ENCODE results near the gene LPCAT1. TPM values are rescaled to one million over a fixed set of nuclear protein-coding genes. Genes with fewer than 3 reads are reported as not detected.

The LPCAT1 gene
- total RNA-seq, 1 donor: 41.3 TPM

GRCh38 chr5:1485579-1486118, 38.1 kb downstream of the LPCAT1 start:
- TF ChIP-seq, protein P1, sequence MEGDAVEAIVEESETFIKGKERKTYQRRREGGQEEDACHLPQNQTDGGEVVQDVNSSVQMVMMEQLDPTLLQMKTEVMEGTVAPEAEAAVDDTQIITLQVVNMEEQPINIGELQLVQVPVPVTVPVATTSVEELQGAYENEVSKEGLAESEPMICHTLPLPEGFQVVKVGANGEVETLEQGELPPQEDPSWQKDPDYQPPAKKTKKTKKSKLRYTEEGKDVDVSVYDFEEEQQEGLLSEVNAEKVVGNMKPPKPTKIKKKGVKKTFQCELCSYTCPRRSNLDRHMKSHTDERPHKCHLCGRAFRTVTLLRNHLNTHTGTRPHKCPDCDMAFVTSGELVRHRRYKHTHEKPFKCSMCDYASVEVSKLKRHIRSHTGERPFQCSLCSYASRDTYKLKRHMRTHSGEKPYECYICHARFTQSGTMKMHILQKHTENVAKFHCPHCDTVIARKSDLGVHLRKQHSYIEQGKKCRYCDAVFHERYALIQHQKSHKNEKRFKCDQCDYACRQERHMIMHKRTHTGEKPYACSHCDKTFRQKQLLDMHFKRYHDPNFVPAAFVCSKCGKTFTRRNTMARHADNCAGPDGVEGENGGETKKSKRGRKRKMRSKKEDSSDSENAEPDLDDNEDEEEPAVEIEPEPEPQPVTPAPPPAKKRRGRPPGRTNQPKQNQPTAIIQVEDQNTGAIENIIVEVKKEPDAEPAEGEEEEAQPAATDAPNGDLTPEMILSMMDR (IDR thresholded peaks at IDR 0.05; ENCODE audit: insufficient read depth, low read length): no peak
- DNase-seq (ENCODE audit: low read depth): no peak

GRCh38 chr5:1484730-1485578, 38.8 kb downstream of the LPCAT1 start:
- no peak overlapping the region for H3K4me3 ChIP-seq (ENCODE audit: low read depth, low read length)
- TF ChIP-seq, protein P1 (IDR thresholded peaks at IDR 0.05; ENCODE audit: insufficient read depth, low read length): no peak
- DNase-seq (ENCODE audit: low read depth): no peak

More at GRCh38 chr5:1485579-1486118, 38.1 kb downstream of the LPCAT1 start:
- no peak overlapping the region for H3K4me3 ChIP-seq (ENCODE audit: low read depth, low read length)

- H3K4me3 ChIP-seq (ENCODE audit: low read depth, low read length): no peak overlapping the region
- DNase-seq (ENCODE audit: low read depth): no peak
- TF ChIP-seq, protein P1 (IDR thresholded peaks at IDR 0.05; ENCODE audit: insufficient read depth, low read length): no peak
Observed at GRCh38 chr5:1483856-1484729, 39.7 kb downstream of the LPCAT1 start.

GRCh38 chr5:1483064-1483463, 40.7 kb downstream of the LPCAT1 start:
- TF ChIP-seq, protein P1 (IDR thresholded peaks at IDR 0.05; ENCODE audit: insufficient read depth, low read length): no peak
- no peak for DNase-seq (ENCODE audit: low read depth)
- H3K4me3 ChIP-seq (ENCODE audit: low read depth, low read length): no peak overlapping the region

GRCh38 chr5:1481959-1482331, 41.8 kb downstream of the LPCAT1 start:
- TF ChIP-seq, protein P1 (IDR thresholded peaks at IDR 0.05; ENCODE audit: insufficient read depth, low read length): no peak
- DNase-seq (ENCODE audit: low read depth): no peak
- H3K4me3 ChIP-seq (ENCODE audit: low read depth, low read length): no peak overlapping the region

GRCh38 chr5:1481266-1481958, 42.3 kb downstream of the LPCAT1 start:
- no peak for DNase-seq (ENCODE audit: low read depth)
- no peak overlapping the region for H3K4me3 ChIP-seq (ENCODE audit: low read depth, low read length)
- TF ChIP-seq, protein P1 (IDR thresholded peaks at IDR 0.05; ENCODE audit: insufficient read depth, low read length): no peak

Data from fibroblast of the aortic adventitia (primary cell).